Measurements from ENCODE around the gene C11orf98. TPM values are rescaled to one million over a fixed set of nuclear protein-coding genes. Genes with fewer than 3 reads are reported as not detected.
"Not testable (repeated sequence)": the region's sequence is repeated elsewhere in the genome, so short reads cannot be mapped to it uniquely, and the experiment has no call there.

C11orf98 gene
- polyA plus RNA-seq, 4 donors: 56.7 to 156 (median 135) TPM

- DNase-seq: no peak
- H3K9me3 ChIP-seq (ENCODE audit: control insufficient read depth in 2 of 2, insufficient read depth in 1 of 2, low read depth in 1 of 2, low read length in 1 of 2): no peaks in the 10 kb centered on the region
- peaks cover 10 to 61% (median 10%) of the 10 kb centered on the region in 3 donors for H3K4me1 ChIP-seq (ENCODE audit: control insufficient read depth in 3 of 3, insufficient read depth in 2 of 3, low read depth in 1 of 3, low read length in 2 of 3)
- H3K36me3 ChIP-seq (ENCODE audit: control insufficient read depth in 3 of 3, insufficient read depth in 2 of 3, low read depth in 1 of 3, low read length in 3 of 3): peaks cover 0 to 44% (median 0%) of the 10 kb centered on the region in 3 donors
- H3K27me3 ChIP-seq (ENCODE audit: control insufficient read depth in 3 of 3, insufficient read depth in 3 of 3, low read length in 3 of 3): no peaks in the 10 kb centered on the region
- no peak for FAIRE-seq
- peak overlapping the region; percentile 78 to 98 (median 78) for H3K27ac ChIP-seq (ENCODE audit: low read depth in 1 of 3, low read length in 2 of 3)
- peak overlapping the region in 2 of 3 donors; percentile 44 to 48 for H3K4me3 ChIP-seq (ENCODE audit: low read depth in 1 of 3, low read length in 3 of 3)
- WGBS, 3 donors: 62 to 75% (median 70%) methylated on average over 5 of the region's 5 CpGs
Measured at GRCh38 chr11:62708392-62708791, 43.4 kb upstream of the C11orf98 start.

- Histone ChIP-seq H3K27ac (ENCODE audit: low read depth in 1 of 3, low read length in 2 of 3) (peak within 1 kb of the TSS; percentile 20 to 98 (median 78)), H3K4me1 (ENCODE audit: control insufficient read depth in 3 of 3, insufficient read depth in 2 of 3, low read depth in 1 of 3, low read length in 2 of 3) (peaks cover 6 to 53% (median 10%) of the 10 kb centered on the region in 3 donors)
- DNase-seq: no peak
Measured at GRCh38 chr11:62707277-62707861, 42.4 kb upstream of the C11orf98 start, which contains the start of the genes BSCL2 and GNG3. BSCL2 (minus strand) TSS chr11:62707424; CDS start chr11:62707195, 229 bp downstream. GNG3 (plus strand) TSS chr11:62707676; CDS start chr11:62708296, 620 bp downstream.

DNA sequence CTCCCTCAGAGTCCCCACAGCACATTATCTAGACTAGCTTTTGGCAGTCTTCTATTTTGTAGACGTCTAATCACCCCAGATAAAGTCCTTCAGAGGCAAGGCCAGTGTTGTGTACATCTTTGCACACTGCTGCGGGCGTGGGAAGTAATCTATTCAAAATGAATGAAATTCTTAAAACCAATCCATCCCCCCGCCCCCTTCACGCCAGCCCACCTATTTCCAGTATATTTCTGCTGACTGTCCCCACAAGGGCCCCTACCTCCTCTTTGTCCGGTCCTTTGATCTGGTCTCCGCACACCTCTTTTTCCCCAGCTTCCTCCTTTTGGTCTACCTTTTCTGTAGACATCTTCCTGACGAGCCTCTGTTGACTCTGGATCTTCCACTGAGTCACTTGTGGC is 41.8 kb upstream of the C11orf98 start:
- no peak for DNase-seq
- H3K4me3 ChIP-seq (ENCODE audit: low read depth in 1 of 3, low read length in 3 of 3): peak overlapping the region in 1 of 3 donors; percentile 82
- H3K36me3 ChIP-seq (ENCODE audit: control insufficient read depth in 3 of 3, insufficient read depth in 2 of 3, low read depth in 1 of 3, low read length in 3 of 3): peaks cover 0 to 46% (median 0%) of the 10 kb centered on the region in 3 donors
- no peaks in the 10 kb centered on the region for H3K9me3 ChIP-seq (ENCODE audit: control insufficient read depth in 2 of 2, insufficient read depth in 1 of 2, low read depth in 1 of 2, low read length in 1 of 2)
- no peak for FAIRE-seq
- peak overlapping the region in 2 of 3 donors; percentile 72 to 83 for H3K27ac ChIP-seq (ENCODE audit: low read depth in 1 of 3, low read length in 2 of 3)
- H3K27me3 ChIP-seq (ENCODE audit: control insufficient read depth in 3 of 3, insufficient read depth in 3 of 3, low read length in 3 of 3): no peaks in the 10 kb centered on the region
- H3K4me1 ChIP-seq (ENCODE audit: control insufficient read depth in 3 of 3, insufficient read depth in 2 of 3, low read depth in 1 of 3, low read length in 2 of 3): peaks cover 6 to 48% (median 10%) of the 10 kb centered on the region in 3 donors
- 77 to 84% (median 80%) methylated on average over 8 of the region's 8 CpGs for WGBS, 3 donors

More at GRCh38 chr11:62707277-62707861, 42.4 kb upstream of the C11orf98 start, which contains the start of the genes BSCL2 and GNG3:
- WGBS, 3 donors: 81 to 86% (median 83%) methylated on average over 10 of the region's 10 CpGs
- no peak for FAIRE-seq
- H3K27me3 ChIP-seq (ENCODE audit: control insufficient read depth in 3 of 3, insufficient read depth in 3 of 3, low read length in 3 of 3): no peaks in the 10 kb centered on the region
- peak within 1 kb of the TSS in 2 of 3 donors; percentile 44 to 82 for H3K4me3 ChIP-seq (ENCODE audit: low read depth in 1 of 3, low read length in 3 of 3)
- no peaks in the 10 kb centered on the region for H3K9me3 ChIP-seq (ENCODE audit: control insufficient read depth in 2 of 2, insufficient read depth in 1 of 2, low read depth in 1 of 2, low read length in 1 of 2)
- peaks cover 0 to 46% (median 0%) of the 10 kb centered on the region in 3 donors for H3K36me3 ChIP-seq (ENCODE audit: control insufficient read depth in 3 of 3, insufficient read depth in 2 of 3, low read depth in 1 of 3, low read length in 3 of 3)

- peak overlapping the region; percentile 20 to 90 (median 82) for H3K27ac ChIP-seq (ENCODE audit: low read depth in 1 of 3, low read length in 2 of 3)
- no peaks in the 10 kb centered on the region for H3K9me3 ChIP-seq (ENCODE audit: control insufficient read depth in 2 of 2, insufficient read depth in 1 of 2, low read depth in 1 of 2, low read length in 1 of 2)
- WGBS, 3 donors: 4 to 5% (median 5%) methylated on average over 66 to 73 of the region's 73 CpGs
- peaks cover 6 to 44% (median 10%) of the 10 kb centered on the region in 3 donors for H3K4me1 ChIP-seq (ENCODE audit: control insufficient read depth in 3 of 3, insufficient read depth in 2 of 3, low read depth in 1 of 3, low read length in 2 of 3)
- DNase-seq (peak; percentile 93 to 96), FAIRE-seq (no peak)
- peak overlapping the region; percentile 67 to 82 (median 70) for H3K4me3 ChIP-seq (ENCODE audit: low read depth in 1 of 3, low read length in 3 of 3)
- no peaks in the 10 kb centered on the region for H3K27me3 ChIP-seq (ENCODE audit: control insufficient read depth in 3 of 3, insufficient read depth in 3 of 3, low read length in 3 of 3)
- H3K36me3 ChIP-seq (ENCODE audit: control insufficient read depth in 3 of 3, insufficient read depth in 2 of 3, low read depth in 1 of 3, low read length in 3 of 3): peaks cover 0 to 46% (median 0%) of the 10 kb centered on the region in 3 donors
Measured at GRCh38 chr11:62705880-62706849, 41.2 kb upstream of the C11orf98 start.

- 16 to 53% (median 39%) methylated on average over 7 of the region's 7 CpGs for WGBS, 3 donors
- peak overlapping the region in 2 of 3 donors; percentile 82 to 90 for H3K27ac ChIP-seq (ENCODE audit: low read depth in 1 of 3, low read length in 2 of 3)
- DNase-seq (no peak), FAIRE-seq (no peak)
- H3K4me3 ChIP-seq (ENCODE audit: low read depth in 1 of 3, low read length in 3 of 3): peak overlapping the region; percentile 67 to 82 (median 70)
- no peaks in the 10 kb centered on the region for H3K27me3 ChIP-seq (ENCODE audit: control insufficient read depth in 3 of 3, insufficient read depth in 3 of 3, low read length in 3 of 3)
- H3K36me3 ChIP-seq (ENCODE audit: control insufficient read depth in 3 of 3, insufficient read depth in 2 of 3, low read depth in 1 of 3, low read length in 3 of 3): peaks cover 0 to 44% (median 0%) of the 10 kb centered on the region in 3 donors
- peaks cover 6 to 41% (median 8%) of the 10 kb centered on the region in 3 donors for H3K4me1 ChIP-seq (ENCODE audit: control insufficient read depth in 3 of 3, insufficient read depth in 2 of 3, low read depth in 1 of 3, low read length in 2 of 3)
- no peaks in the 10 kb centered on the region for H3K9me3 ChIP-seq (ENCODE audit: control insufficient read depth in 2 of 2, insufficient read depth in 1 of 2, low read depth in 1 of 2, low read length in 1 of 2)
Measured at GRCh38 chr11:62705413-62705812, 40.4 kb upstream of the C11orf98 start.

DNA sequence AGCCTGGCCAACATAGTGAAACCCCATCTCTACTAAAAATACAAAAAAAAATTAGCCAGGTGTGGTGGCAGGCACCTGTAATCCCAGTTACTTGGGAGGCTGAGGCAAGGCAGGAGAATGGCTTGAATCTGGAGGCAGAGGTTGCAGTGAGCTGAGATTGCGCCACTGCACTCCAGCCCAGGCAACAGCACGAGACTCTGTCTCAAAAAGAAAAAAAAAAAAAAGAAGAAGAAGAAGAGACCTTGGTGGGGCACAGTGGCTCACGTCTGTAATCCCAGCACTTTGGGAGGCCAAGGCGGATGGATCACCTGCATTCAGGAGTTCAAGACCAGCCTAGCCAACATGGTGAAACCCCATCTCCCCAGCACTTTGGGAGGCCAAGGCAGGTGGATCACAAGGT is 38.9 kb upstream of the C11orf98 start:
- Histone ChIP-seq H3K36me3 (ENCODE audit: control insufficient read depth in 3 of 3, insufficient read depth in 2 of 3, low read depth in 1 of 3, low read length in 3 of 3) (peaks cover 0 to 48% (median 0%) of the 10 kb centered on the region in 3 donors), H3K4me1 (ENCODE audit: control insufficient read depth in 3 of 3, insufficient read depth in 2 of 3, low read depth in 1 of 3, low read length in 2 of 3) (peaks cover 6 to 31% (median 6%) of the 10 kb centered on the region in 3 donors)
- DNase-seq; H3K4me3 ChIP-seq (ENCODE audit: low read depth in 1 of 3, low read length in 3 of 3); H3K9me3 ChIP-seq (ENCODE audit: control insufficient read depth in 2 of 2, insufficient read depth in 1 of 2, low read depth in 1 of 2, low read length in 1 of 2); FAIRE-seq; H3K27me3 ChIP-seq (ENCODE audit: control insufficient read depth in 3 of 3, insufficient read depth in 3 of 3, low read length in 3 of 3); H3K27ac ChIP-seq (ENCODE audit: low read depth in 1 of 3, low read length in 2 of 3): not testable (repeated sequence)
- 88 to 100% (median 94%) methylated on average over 4 of the region's 4 CpGs for WGBS, 3 donors

DNA sequence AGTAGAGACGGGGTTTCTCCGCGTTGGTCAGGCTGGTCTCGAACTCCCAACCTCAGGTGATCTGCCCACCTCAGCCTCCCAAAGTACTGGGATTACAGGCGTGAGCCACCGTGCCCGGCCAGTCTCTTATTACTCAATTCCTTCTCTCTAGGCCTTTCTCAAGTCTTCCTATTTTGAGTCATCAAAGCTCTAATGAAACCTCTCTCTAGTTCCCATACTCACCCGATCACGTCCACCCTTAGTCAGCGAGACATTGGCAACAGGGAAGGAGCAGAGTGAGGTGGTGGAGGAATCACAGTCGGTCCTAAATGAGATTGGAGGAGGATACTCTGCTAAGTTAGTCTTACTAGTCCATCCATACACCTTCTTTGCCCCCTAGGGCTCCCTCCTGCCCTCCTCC is 37.2 kb upstream of the C11orf98 start:
- no peaks in the 10 kb centered on the region for H3K9me3 ChIP-seq (ENCODE audit: control insufficient read depth in 2 of 2, insufficient read depth in 1 of 2, low read depth in 1 of 2, low read length in 1 of 2)
- H3K27me3 ChIP-seq (ENCODE audit: control insufficient read depth in 3 of 3, insufficient read depth in 3 of 3, low read length in 3 of 3): no peaks in the 10 kb centered on the region
- DNase-seq: no peak
- peaks cover 0 to 19% (median 2%) of the 10 kb centered on the region in 3 donors for H3K4me1 ChIP-seq (ENCODE audit: control insufficient read depth in 3 of 3, insufficient read depth in 2 of 3, low read depth in 1 of 3, low read length in 2 of 3)
- 82 to 85% (median 83%) methylated on average over 8 to 11 of the region's 11 CpGs for WGBS, 3 donors
- no peak for FAIRE-seq
- no peak overlapping the region for H3K27ac ChIP-seq (ENCODE audit: low read depth in 1 of 3, low read length in 2 of 3)
- no peak overlapping the region for H3K4me3 ChIP-seq (ENCODE audit: low read depth in 1 of 3, low read length in 3 of 3)
- H3K36me3 ChIP-seq (ENCODE audit: control insufficient read depth in 3 of 3, insufficient read depth in 2 of 3, low read depth in 1 of 3, low read length in 3 of 3): peaks cover 0 to 44% (median 0%) of the 10 kb centered on the region in 3 donors

Data from small intestine (tissue), 7 donors.